HEK293 (cell line): ENCODE data around the gene MAP3K5.
A peak's percentile ranks its signal among the peaks of the same experiment; 100 is the strongest.

Source experiments
- CTCF ChIA-PET: fragments of 350-600 bp; formaldehyde crosslinking; extraction: SDS; loops from one replicate; lab custom pipeline; 2021; ENCODE audit warnings: antibody characterized with exemption; lab: Yijun Ruan, JAX
- POLR2A ChIA-PET: fragments of 300-600 bp; formaldehyde crosslinking; extraction: SDS; loops from one replicate; lab custom pipeline; 2020; ENCODE audit warnings: antibody characterized with exemption, inconsistent platforms; lab: Yijun Ruan, JAX
- H3K27ac ChIP-seq: fragments of 200-500 bp; sonication (Bioruptor generic); 2 replicates; pipeline ENCODE4 v1.5.1; 2014; ENCODE audit warnings: low read depth, low read length, control low read depth, inconsistent platforms; ENCODE audit errors: extremely low read depth
- H3K36me3 ChIP-seq, 2 experiments: fragments of 200-500 bp in 1 of 2; sonication (Bioruptor generic) in 1 of 2; 1 replicate in 1 of 2; 2 replicates in 1 of 2; pipeline ENCODE4 v1.5.1; 2014 to 2017; ENCODE audit warnings: inconsistent platforms in 2 of 2, low read length in 2 of 2; ENCODE audit not compliant: control insufficient read depth in 2 of 2, insufficient read depth in 1 of 2
- H3K4me1 ChIP-seq: fragments of 200-500 bp; sonication (Bioruptor generic); 2 replicates; pipeline ENCODE4 v1.5.1; 2014; ENCODE audit warnings: mild to moderate bottlenecking, low read length, inconsistent platforms; ENCODE audit not compliant: control insufficient read depth, insufficient read depth
- H3K4me3 ChIP-seq: 2 replicates; pipeline ENCODE4 v1.5.1; 2011; ENCODE audit warnings: low read depth, mild to moderate bottlenecking, control low read depth, low read length, moderate library complexity
- H3K9me3 ChIP-seq: fragments of 200-500 bp; sonication (Bioruptor generic); 2 replicates; pipeline ENCODE4 v1.5.1; 2014; ENCODE audit warnings: low read depth, low read length, inconsistent platforms; ENCODE audit not compliant: control insufficient read depth, insufficient read depth
- EGR2 ChIP-seq: fragments of 450-650 bp; formaldehyde crosslinking; IDR thresholded peaks from 2 replicates; pipeline ENCODE4 v1.5.1; 2016; ENCODE audit warnings: low read depth, missing biosample characterization, missing genetic modification characterization
- FEZF1 ChIP-seq: fragments of 450-650 bp; formaldehyde crosslinking; IDR thresholded peaks from 2 replicates; pipeline ENCODE4 v1.5.1; 2016; ENCODE audit warnings: missing biosample characterization, missing genetic modification characterization
- HOXC10 ChIP-seq: sonication (generic); formaldehyde crosslinking; IDR thresholded peaks from 2 replicates; pipeline ENCODE4 v1.8.1; 2023; ENCODE audit warnings: mild to moderate bottlenecking, missing genetic modification reagents
- KLF10 ChIP-seq: fragments of 450-650 bp; IDR thresholded peaks from 2 replicates; pipeline ENCODE4 v1.5.1; 2018; ENCODE audit warnings: missing biosample characterization, mild to moderate bottlenecking, missing genetic modification characterization
- OSR2 ChIP-seq: fragments of 450-650 bp; formaldehyde crosslinking; IDR thresholded peaks from 2 replicates; pipeline ENCODE4 v1.5.1; 2016; ENCODE audit warnings: missing biosample characterization, missing genetic modification characterization
- SALL2 ChIP-seq: fragments of 450-650 bp; formaldehyde crosslinking; IDR thresholded peaks from 2 replicates; pipeline ENCODE4 v1.5.0; 2017; ENCODE audit warnings: missing biosample characterization, mild to moderate bottlenecking, missing genetic modification characterization, borderline replicate concordance
- SCRT2 ChIP-seq: fragments of 450-650 bp; formaldehyde crosslinking; IDR thresholded peaks from 2 replicates; pipeline ENCODE4 v1.5.1; 2016; ENCODE audit warnings: missing biosample characterization, missing genetic modification characterization
- ZBTB20 ChIP-seq: fragments of 450-650 bp; formaldehyde crosslinking; IDR thresholded peaks from 2 replicates; pipeline ENCODE4 v1.5.1; 2016; ENCODE audit warnings: missing biosample characterization, missing genetic modification characterization
- ZBTB6 ChIP-seq: fragments of 450-650 bp; formaldehyde crosslinking; IDR thresholded peaks from 2 replicates; pipeline ENCODE4 v1.5.1; 2017; ENCODE audit warnings: missing biosample characterization, missing genetic modification characterization
- ZNF140 ChIP-seq: fragments of 450-650 bp; formaldehyde crosslinking; IDR thresholded peaks from 2 replicates; pipeline ENCODE4 v1.5.1; 2016; ENCODE audit warnings: missing biosample characterization, missing genetic modification characterization
- ZNF214 ChIP-seq: fragments of 450-650 bp; formaldehyde crosslinking; IDR thresholded peaks from 2 replicates; pipeline ENCODE4 v1.5.1; 2017; ENCODE audit warnings: missing biosample characterization, mild to moderate bottlenecking, missing genetic modification characterization, borderline replicate concordance
- ZNF221 ChIP-seq: fragments of 450-650 bp; formaldehyde crosslinking; IDR thresholded peaks from 2 replicates; pipeline ENCODE4 v1.5.1; 2017; ENCODE audit warnings: missing biosample characterization, missing genetic modification characterization, borderline replicate concordance
- ZNF24 ChIP-seq: fragments of 450-650 bp; formaldehyde crosslinking; IDR thresholded peaks from 2 replicates; pipeline ENCODE4 v1.5.1; 2016; ENCODE audit warnings: missing biosample characterization, missing genetic modification characterization
- ZNF248 ChIP-seq: fragments of 450-650 bp; formaldehyde crosslinking; IDR thresholded peaks from 2 replicates; pipeline ENCODE4 v1.5.1; 2017; ENCODE audit warnings: missing biosample characterization, missing genetic modification characterization
- ZNF274 ChIP-seq, 2 experiments: fragments of 200-500 bp in 1 of 2; fragments of 450-650 bp in 1 of 2; sonication (Bioruptor generic) in 1 of 2; formaldehyde crosslinking in 1 of 2; IDR thresholded peaks; 2 replicates each; pipeline versions ENCODE4 v1.5.1 to v1.6.1; 2014 to 2016; ENCODE audit warnings: borderline replicate concordance in 1 of 2, inconsistent platforms in 1 of 2, low read length in 1 of 2, missing biosample characterization in 1 of 2, missing genetic modification characterization in 1 of 2
- ZNF335 ChIP-seq: fragments of 450-650 bp; formaldehyde crosslinking; conservative IDR thresholded peaks from 2 replicates; pipeline ENCODE4 v1.5.1; 2016; ENCODE audit warnings: missing biosample characterization, missing genetic modification characterization
- ZNF404 ChIP-seq: fragments of 450-650 bp; formaldehyde crosslinking; IDR thresholded peaks from 2 replicates; pipeline ENCODE4 v1.5.1; 2017; ENCODE audit warnings: missing biosample characterization, missing genetic modification characterization
- ZNF433 ChIP-seq: fragments of 450-650 bp; formaldehyde crosslinking; IDR thresholded peaks from 2 replicates; pipeline ENCODE4 v1.5.1; 2016; ENCODE audit warnings: missing biosample characterization, missing genetic modification characterization, low read depth
- ZNF529 ChIP-seq: fragments of 450-650 bp; formaldehyde crosslinking; IDR thresholded peaks from 2 replicates; pipeline ENCODE4 v1.5.1; 2017; ENCODE audit warnings: missing genetic modification characterization, missing biosample characterization; ENCODE audit not compliant: insufficient replicate concordance
- ZNF585B ChIP-seq: fragments of 450-650 bp; formaldehyde crosslinking; IDR thresholded peaks from 2 replicates; pipeline ENCODE4 v1.5.1; 2016; ENCODE audit warnings: missing biosample characterization, missing genetic modification characterization
- ZNF600 ChIP-seq: fragments of 450-650 bp; formaldehyde crosslinking; IDR thresholded peaks from 2 replicates; pipeline ENCODE4 v1.5.1; 2016; ENCODE audit warnings: missing biosample characterization, missing genetic modification characterization
- ZNF610 ChIP-seq: fragments of 450-650 bp; formaldehyde crosslinking; IDR thresholded peaks from 2 replicates; pipeline ENCODE4 v1.5.1; 2016; ENCODE audit warnings: missing biosample characterization, missing genetic modification characterization, borderline replicate concordance
- ZNF623 ChIP-seq: fragments of 450-650 bp; formaldehyde crosslinking; IDR thresholded peaks from 2 replicates; pipeline ENCODE4 v1.5.1; 2016; ENCODE audit warnings: missing biosample characterization, missing genetic modification characterization
- ZNF660 ChIP-seq: fragments of 450-650 bp; IDR thresholded peaks from 2 replicates; pipeline ENCODE4 v1.5.1; 2018; ENCODE audit warnings: missing biosample characterization, mild to moderate bottlenecking, missing genetic modification characterization
- ZNF677 ChIP-seq: fragments of 450-650 bp; IDR thresholded peaks from 2 replicates; pipeline ENCODE4 v1.5.0; 2018; ENCODE audit warnings: missing biosample characterization, mild to moderate bottlenecking, missing genetic modification characterization, moderate library complexity
- ZNF701 ChIP-seq: fragments of 450-650 bp; formaldehyde crosslinking; IDR thresholded peaks from 2 replicates; pipeline ENCODE4 v1.5.1; 2016; ENCODE audit warnings: missing biosample characterization, missing genetic modification characterization
- ZNF776 ChIP-seq: fragments of 450-650 bp; formaldehyde crosslinking; IDR thresholded peaks from 2 replicates; pipeline ENCODE4 v1.5.0; 2017; ENCODE audit warnings: missing biosample characterization, missing genetic modification characterization, borderline replicate concordance
- ZNF792 ChIP-seq: fragments of 450-650 bp; formaldehyde crosslinking; IDR thresholded peaks from 2 replicates; pipeline ENCODE4 v1.5.1; 2016; ENCODE audit warnings: missing biosample characterization, missing genetic modification characterization
- TF ChIP-seq, protein P1 (sequence below): fragments of 450-650 bp; IDR thresholded peaks from 2 replicates; pipeline ENCODE4 v1.5.1; 2018; ENCODE audit warnings: missing biosample characterization, missing genetic modification characterization
- TF ChIP-seq, protein P2 (sequence below): IDR thresholded peaks from 2 replicates; pipeline ENCODE4 v1.6.1; 2011; ENCODE audit warnings: mild to moderate bottlenecking, low read depth, low read length, borderline replicate concordance
- TF ChIP-seq, protein P3 (sequence below): fragments of 450-650 bp; formaldehyde crosslinking; IDR thresholded peaks from 2 replicates; pipeline ENCODE4 v1.5.0; 2017; ENCODE audit warnings: missing biosample characterization, missing genetic modification characterization, borderline replicate concordance
- TF ChIP-seq, protein P4 (sequence below): fragments of 450-650 bp; formaldehyde crosslinking; IDR thresholded peaks from 2 replicates; pipeline ENCODE4 v1.5.1; 2016; ENCODE audit warnings: missing biosample characterization, missing genetic modification characterization

The MAP3K5 gene

DNA sequence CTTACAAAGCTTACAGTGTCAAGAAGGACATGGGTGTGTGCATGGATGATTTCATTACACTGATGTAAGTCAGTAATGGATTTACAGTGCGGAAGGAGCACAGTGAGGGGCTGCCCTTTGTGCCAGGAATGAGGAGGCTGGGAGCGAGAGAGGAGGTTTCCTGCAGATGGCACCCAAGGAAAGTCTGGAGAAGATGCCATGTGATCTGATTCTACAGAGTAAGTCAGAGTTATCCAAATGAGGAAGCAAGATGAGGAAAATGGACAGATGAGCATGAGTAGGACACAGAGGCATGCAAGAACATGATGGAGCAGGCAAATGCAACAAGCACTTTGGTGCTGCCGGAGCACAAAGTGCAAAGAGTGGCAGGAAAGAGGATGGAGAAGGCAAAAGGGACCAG lies 271.8 kb downstream of the MAP3K5 start:
- Histone ChIP-seq H3K36me3 (no peaks in the 10 kb centered on the region), H3K27ac (no peak overlapping the region), H3K4me3 (no peak overlapping the region), H3K9me3 (no peaks in the 10 kb centered on the region), H3K4me1 (peaks cover 20% of the 10 kb centered on the region; the same call in 1 of the 2 replicates)
- ChIA-PET POLR2A (no interaction called here), CTCF (interaction anchor here (0.6 kb wide), 1 partner anchor 154 kb away, joined by 5 read pairs; no protein-coding TSS in a partner anchor)
- TF ChIP-seq ZNF623 (tag by site-specific recombination) (no peak), EGR2 (tag by site-specific recombination) (no peak), ZBTB20 (tag by site-specific recombination) (0 out of 2 replicates have a peak, but pooled peaks have one; percentile 18), KLF10 (tag by site-specific recombination) (no peak), ZNF660 (tag by site-specific recombination) (0 out of 2 replicates have a peak, but pooled peaks have one; percentile 16), ZNF274 (IDR thresholded peaks at IDR 0.05; ENCODE audit: low read length) (no peak), ZNF274 (tag by site-specific recombination; IDR thresholded peaks at IDR 0.05; ENCODE audit: borderline replicate concordance) (no peak), ZNF248 (tag by site-specific recombination) (no peak), SALL2 (tag by site-specific recombination) (no peak), ZNF335 (tag by site-specific recombination) (peak; percentile 46; the same call in 1 of the 2 replicates), OSR2 (tag by site-specific recombination) (no peak), ZNF776 (tag by site-specific recombination) (no peak), ZNF792 (tag by site-specific recombination) (no peak), ZNF701 (tag by site-specific recombination) (no peak), SCRT2 (tag by site-specific recombination) (peak; percentile 58), ZNF433 (tag by site-specific recombination) (no peak), ZNF404 (tag by site-specific recombination) (no peak), FEZF1 (tag by site-specific recombination) (no peak), ZNF221 (tag by site-specific recombination) (no peak), ZNF585B (no peak), ZNF600 (tag by site-specific recombination) (peak; percentile 82), HOXC10 (CRISPR knock-in tag) (no peak), ZNF529 (tag by site-specific recombination) (no peak), ZBTB6 (tag by site-specific recombination) (peak; percentile 8; the same call in 1 of the 2 replicates), ZNF677 (tag by site-specific recombination) (no peak), ZNF214 (tag by site-specific recombination) (no peak), ZNF610 (tag by site-specific recombination) (no peak), ZNF24 (no peak), ZNF140 (no peak)
- TF ChIP-seq, protein P1, sequence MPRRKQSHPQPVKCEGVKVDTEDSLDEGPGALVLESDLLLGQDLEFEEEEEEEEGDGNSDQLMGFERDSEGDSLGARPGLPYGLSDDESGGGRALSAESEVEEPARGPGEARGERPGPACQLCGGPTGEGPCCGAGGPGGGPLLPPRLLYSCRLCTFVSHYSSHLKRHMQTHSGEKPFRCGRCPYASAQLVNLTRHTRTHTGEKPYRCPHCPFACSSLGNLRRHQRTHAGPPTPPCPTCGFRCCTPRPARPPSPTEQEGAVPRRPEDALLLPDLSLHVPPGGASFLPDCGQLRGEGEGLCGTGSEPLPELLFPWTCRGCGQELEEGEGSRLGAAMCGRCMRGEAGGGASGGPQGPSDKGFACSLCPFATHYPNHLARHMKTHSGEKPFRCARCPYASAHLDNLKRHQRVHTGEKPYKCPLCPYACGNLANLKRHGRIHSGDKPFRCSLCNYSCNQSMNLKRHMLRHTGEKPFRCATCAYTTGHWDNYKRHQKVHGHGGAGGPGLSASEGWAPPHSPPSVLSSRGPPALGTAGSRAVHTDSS (tag by site-specific recombination) = no peak
- TF ChIP-seq, protein P2, sequence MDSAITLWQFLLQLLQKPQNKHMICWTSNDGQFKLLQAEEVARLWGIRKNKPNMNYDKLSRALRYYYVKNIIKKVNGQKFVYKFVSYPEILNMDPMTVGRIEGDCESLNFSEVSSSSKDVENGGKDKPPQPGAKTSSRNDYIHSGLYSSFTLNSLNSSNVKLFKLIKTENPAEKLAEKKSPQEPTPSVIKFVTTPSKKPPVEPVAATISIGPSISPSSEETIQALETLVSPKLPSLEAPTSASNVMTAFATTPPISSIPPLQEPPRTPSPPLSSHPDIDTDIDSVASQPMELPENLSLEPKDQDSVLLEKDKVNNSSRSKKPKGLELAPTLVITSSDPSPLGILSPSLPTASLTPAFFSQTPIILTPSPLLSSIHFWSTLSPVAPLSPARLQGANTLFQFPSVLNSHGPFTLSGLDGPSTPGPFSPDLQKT = no peak
- TF ChIP-seq, protein P3, sequence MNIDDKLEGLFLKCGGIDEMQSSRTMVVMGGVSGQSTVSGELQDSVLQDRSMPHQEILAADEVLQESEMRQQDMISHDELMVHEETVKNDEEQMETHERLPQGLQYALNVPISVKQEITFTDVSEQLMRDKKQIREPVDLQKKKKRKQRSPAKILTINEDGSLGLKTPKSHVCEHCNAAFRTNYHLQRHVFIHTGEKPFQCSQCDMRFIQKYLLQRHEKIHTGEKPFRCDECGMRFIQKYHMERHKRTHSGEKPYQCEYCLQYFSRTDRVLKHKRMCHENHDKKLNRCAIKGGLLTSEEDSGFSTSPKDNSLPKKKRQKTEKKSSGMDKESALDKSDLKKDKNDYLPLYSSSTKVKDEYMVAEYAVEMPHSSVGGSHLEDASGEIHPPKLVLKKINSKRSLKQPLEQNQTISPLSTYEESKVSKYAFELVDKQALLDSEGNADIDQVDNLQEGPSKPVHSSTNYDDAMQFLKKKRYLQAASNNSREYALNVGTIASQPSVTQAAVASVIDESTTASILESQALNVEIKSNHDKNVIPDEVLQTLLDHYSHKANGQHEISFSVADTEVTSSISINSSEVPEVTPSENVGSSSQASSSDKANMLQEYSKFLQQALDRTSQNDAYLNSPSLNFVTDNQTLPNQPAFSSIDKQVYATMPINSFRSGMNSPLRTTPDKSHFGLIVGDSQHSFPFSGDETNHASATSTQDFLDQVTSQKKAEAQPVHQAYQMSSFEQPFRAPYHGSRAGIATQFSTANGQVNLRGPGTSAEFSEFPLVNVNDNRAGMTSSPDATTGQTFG (tag by site-specific recombination) = no peak
- TF ChIP-seq, protein P4, sequence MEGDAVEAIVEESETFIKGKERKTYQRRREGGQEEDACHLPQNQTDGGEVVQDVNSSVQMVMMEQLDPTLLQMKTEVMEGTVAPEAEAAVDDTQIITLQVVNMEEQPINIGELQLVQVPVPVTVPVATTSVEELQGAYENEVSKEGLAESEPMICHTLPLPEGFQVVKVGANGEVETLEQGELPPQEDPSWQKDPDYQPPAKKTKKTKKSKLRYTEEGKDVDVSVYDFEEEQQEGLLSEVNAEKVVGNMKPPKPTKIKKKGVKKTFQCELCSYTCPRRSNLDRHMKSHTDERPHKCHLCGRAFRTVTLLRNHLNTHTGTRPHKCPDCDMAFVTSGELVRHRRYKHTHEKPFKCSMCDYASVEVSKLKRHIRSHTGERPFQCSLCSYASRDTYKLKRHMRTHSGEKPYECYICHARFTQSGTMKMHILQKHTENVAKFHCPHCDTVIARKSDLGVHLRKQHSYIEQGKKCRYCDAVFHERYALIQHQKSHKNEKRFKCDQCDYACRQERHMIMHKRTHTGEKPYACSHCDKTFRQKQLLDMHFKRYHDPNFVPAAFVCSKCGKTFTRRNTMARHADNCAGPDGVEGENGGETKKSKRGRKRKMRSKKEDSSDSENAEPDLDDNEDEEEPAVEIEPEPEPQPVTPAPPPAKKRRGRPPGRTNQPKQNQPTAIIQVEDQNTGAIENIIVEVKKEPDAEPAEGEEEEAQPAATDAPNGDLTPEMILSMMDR (tag by site-specific recombination) = no peak
